8988T (cell line): ENCODE results near the gene ACACB.

Experiments used
- DNase-seq: peaks from one replicate; pipeline ENCODE4 v3.0.0; 2011

The ACACB gene

DNA sequence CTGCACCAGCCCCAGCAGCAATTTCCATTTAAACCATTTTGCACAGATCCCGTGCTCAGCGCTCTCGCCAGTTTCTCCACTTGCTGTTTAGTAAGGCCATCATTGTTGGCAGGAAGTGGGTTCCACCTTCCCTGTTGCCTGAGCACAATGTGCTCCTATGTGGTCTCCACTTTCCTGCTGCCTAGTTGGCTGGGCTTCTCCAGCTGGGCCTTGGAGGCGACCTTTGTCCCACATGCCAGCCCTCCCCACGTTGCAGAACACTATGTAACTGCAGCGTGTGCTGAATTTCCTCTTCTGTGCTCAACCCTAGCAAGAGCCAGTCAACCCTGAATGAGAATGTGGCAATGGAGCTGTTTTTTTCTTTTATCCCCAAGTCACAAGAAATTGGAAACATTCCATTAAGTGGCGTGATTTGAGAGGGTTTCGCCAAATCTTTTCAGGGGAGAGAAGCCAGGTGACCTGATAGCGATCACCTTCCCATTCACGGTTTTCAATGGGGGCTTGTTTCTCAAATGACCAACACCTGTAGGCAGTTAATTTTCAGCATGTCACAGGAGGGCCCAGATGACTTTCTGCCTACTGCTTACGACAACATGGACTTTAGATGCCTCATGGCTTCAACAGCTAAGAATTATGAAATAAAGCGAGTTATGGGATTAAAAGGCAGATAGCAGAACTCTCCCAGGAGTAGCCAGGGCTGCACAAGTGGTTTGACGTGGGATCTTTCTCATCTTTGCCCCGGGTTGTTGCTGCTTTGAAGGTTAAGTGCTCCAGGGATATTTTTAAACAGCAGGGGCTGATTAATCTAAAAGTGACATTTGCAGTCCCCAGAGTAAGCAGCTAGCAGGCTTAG is at the start of gene ACACB:
Gene ACACB, plus strand, starts transcription at position 830 of the 853 bp plus-strand sequence. CDS start 22,819 bp downstream, outside the sequence.
- DNase-seq: no peak

DNA sequence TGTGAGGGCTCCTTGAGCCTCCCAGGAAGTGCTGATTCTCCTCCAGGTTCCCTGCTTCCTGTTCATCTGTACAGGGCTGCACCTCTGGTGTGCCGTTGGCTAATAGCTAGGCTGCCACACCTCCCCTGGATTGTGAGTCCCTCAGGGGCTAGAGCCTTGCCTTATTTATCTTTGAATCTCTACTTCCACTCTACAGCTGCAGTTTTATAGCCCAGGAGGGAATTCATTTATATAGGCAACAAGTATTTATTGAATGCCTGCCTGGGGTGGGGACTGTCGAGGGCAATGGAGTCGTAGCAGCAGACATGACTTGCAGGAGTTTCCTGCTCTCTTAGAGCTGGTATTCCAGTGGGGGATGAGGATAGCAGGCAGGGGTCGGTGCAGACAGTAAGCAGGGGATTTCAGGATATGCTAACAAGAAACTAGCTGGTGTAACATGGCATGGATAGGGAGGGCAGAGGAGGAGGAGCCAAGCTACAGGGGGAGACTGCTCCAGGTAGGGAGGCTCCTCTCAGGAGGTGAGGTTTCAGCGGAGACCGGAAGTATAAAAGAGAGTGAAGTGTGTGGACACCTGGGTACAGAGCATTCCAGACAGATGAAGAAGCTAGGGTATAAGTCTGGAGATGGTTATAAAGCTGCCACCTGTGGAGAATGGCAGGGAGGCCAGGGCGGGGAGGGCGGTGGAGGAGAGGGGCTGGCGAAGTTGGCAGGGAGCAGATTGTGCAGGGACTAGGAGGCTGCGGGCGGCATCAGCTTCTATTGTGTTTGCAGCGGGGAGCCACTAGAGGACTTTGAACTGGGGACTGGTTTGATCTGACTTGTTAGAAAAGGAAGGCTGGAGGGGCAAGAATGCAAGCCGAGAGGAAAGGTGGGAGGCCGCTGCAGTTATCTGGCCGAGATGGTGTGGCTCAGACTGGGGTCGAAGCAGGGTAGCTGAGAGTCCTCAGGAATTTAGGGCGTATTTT is 46.8 kb upstream of the ACACB start:
- DNase-seq: no peak

DNA sequence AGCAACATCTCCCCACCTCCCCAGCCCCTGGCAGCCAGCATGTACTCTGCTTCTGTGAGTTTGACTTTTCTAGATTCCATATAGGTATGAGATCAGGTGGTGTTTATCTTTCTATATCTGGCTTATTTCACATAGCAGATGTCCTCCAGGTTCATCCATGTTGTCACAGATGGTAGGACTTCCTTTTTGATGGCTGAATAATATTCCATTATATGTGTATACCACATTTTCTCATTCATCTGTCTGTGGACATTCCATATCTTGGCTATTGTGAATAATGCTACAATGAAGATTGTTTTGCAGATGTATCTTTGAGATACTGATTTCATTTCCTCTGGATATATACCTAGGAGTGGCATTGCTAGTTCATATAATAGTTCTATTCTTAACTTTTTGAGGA is 41.5 kb upstream of the ACACB start:
- no peak for DNase-seq

DNA sequence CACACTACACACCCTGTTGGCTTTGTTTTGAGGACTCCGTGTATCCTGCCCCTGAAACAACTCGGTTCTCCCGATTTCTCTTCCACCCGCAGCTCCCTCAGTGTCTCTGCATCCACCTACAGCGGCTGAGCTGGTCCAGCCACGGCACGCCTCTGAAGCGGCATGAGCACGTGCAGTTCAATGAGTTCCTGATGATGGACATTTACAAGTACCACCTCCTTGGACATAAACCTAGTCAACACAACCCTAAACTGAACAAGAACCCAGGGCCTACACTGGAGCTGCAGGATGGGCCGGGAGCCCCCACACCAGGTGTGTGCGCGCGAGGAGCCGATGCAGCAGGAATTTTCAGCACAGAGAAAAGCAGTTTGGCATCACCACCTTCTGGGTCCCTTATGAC is 33.6 kb upstream of the ACACB start:
- DNase-seq: no peak

DNA sequence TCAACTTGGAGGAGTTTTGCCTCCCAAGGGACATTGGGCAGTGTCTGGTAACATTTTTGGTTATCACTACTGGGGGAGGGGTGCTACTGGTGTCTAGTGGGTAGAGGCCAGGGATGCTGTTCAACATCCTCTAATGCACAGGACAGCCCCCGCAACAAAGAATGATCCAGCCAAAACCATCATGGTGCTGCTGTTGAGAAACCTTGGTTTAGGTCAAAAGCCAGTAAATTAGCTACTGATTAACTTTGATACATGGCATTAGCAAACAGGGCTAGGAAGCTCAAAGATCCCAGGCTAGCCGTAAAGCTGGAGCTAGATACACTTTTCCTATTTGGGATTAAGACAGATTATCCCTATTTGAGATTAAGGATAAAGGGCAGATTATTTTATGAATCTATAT is 32.0 kb upstream of the ACACB start:
- DNase-seq: no peak

DNA sequence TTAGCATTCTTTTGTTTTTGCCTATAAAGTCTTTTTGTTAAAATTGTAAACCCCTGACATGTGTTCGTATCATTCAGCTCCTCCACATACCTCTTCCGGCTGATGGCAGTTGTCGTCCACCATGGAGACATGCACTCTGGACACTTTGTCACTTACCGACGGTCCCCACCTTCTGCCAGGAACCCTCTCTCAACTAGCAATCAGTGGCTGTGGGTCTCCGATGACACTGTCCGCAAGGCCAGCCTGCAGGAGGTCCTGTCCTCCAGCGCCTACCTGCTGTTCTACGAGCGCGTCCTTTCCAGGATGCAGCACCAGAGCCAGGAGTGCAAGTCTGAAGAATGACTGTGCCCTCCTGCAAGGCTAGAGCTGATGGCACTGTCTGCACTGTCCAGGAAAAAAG is 30.8 kb upstream of the ACACB start:
- no peak for DNase-seq

DNA sequence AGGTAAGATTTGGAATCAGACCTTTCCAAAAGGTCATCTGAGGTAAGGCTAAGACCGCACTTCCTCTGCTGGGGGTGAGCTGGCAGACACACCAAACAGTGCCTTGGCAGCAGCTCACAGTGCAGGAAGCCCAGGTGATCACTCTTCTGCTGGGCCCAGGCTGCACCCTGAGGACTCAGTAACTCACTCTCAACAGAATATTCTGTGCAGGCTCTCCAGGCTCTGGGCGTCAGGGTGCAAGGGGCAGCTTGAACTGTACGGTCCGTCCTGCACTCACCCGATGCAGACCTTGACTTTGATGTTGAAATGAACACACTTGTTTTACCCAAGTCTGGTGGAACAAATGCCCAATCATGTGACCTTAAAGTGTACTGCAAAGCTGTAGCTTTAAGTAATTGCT is 29.1 kb upstream of the ACACB start:
- DNase-seq: no peak

DNA sequence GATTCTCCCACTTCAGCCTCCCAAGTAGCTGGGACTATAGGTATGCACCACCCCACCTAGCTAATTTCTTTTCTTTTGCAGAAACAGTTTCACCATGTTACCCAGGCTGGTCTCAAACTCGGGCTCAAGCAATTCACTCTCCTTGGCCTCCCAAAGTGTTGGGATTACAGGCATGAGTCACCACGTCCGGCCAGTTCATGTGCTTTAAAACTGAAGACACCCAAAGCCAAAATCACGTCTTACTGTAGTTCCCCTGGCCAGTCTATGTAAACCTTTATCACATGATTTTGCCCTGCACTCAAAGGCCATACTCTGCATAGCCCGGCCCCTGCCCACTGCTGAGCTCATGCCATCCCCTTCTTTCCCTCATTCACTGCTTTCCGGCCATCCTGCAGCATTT is 27.6 kb upstream of the ACACB start:
- DNase-seq: no peak

DNA sequence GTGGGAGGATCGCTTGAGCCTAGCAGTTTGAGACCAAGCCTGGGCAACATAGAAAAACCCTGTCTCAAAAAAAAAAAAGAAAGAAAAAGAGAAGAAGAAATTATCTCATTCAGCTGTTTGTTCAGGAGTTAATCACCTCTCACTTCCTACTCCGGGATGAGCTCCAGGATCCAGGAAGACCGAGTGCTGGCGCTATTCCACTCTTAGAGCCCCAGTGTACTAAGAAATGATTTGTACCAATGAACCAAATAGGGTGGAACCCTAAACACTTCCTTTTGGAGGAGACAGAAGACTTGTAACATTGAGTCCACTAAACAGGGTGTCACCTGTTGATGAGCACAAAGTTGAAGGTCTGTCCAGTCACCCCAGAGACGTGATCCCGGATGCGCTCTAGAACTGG is 26.7 kb upstream of the ACACB start:
- no peak for DNase-seq

DNA sequence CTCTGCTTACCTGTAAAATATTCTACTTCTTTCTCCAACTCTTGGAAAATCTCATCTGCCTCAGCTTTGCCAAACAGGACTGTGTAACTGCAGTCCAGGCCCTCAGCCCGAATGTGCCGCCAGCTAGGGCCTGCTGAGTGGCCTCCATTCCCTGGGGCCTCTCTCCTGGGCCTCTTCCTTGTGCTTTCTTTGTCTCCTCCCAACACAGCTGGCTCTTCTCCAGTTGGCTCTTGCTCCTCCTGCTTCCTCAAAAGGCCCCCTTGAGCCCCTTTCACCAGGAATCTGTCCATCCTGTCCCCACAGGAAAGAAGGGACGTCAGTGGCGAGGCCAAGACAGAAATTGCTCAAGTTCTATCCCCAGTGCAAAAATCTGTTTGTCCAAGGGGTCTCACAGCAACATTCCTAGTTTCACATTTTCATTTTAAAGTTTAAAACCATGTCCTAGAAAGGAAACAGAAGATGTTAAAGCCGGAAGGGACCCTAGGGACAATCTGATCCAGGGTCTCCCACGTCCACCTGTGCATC is 23.8 kb upstream of the ACACB start:
- DNase-seq: no peak

DNA sequence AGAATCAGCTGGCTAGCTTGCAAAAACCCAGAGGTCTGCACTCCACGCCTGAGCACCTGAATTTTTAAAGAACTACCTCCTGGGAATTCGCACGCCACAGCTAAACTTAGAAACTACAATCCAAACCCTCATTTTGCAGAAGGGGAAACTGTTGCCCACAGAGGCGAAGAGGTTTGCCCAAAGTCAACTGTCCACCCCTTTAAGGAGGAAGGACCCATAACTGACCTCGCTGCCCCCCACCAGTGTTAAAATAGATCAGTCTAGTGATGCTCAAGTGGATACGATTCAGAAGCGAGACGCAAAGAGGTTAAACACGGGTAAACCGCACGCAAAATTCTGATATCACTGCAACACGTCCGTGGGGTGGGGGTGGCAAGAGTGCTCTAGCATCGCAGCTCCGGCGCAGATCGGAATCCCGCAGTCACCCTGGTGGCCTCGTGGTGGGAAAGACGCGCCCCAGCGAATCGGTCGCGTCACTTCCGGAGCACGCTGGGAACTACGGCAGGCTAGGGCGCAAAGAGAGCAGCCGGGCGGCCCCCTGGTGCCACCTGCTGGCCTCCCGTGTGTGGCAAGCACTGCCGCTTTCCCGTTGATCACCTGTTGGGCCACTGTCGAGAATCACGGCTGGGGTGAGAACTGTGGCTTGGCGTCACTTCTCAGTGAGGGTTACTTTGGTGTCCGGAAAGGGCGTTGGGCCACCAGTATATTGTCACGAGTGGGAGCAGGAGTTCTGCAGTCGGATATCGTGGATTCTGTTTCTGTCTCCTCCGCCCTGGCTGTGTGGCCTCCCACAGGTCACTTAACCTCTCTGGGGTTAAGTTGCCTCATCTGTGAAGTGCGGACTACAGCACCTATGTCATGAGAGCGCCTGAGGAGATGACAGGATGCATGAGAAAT is 23.1 kb upstream of the ACACB start, which contains the start of gene ALKBH2:
Gene ALKBH2, minus strand, starts transcription at position 451 of the 897 bp plus-strand sequence. CDS start 686 bp downstream, outside the sequence.
- peak; percentile 82 for DNase-seq

DNA sequence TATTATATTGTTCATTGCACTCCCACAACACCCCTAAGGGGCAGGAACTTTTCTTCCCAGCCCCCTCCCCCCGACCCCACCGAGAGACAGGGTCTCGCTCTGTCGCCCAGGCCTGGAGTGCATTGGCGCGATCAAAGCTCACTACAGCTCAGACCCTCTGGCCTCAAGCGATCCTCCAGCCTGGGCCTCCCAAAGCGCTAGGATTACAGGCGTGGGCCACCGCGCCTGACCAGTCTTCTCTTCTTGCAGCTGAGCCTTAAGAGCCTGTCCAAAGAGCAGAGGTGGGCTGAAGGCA is 19.3 kb upstream of the ACACB start:
- DNase-seq: no peak

DNA sequence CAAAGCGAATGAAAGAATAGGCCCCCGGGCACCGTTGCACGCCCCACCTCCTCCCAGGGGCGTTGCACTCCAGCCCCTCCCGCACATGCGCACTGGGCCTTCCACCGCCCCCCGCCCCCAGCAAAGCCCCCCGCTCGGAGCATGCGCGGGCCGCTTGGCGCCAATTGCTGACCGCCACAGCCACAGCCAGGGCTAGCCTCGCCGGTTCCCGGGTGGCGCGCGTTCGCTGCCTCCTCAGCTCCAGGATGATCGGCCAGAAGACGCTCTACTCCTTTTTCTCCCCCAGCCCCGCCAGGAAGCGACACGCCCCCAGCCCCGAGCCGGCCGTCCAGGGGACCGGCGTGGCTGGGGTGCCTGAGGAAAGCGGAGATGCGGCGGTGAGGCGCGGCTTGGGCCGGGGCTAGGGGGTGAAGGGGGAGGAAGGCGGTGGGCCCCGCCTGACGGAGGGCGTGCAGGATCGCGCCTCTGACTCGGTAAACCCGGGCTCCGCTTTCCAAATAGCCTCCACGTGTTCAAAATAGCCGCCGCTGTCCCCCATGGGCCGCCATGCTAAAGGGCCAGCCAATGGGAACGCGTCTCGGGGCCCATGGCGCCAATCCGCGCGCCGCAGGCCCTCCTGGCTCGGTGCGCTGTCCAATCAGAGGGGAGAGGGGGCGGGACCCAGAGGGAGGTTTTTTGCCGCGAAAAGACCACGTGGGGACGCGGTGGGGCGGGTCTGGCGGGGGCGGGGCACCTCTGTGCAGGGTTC is 18.8 kb upstream of the ACACB start, which contains the start of gene UNG:
Gene UNG, plus strand, starts transcription at position 163 of the 748 bp plus-strand sequence. Its CDS starts 83 bp downstream, at position 246.
- peak; percentile 85 for DNase-seq

DNA sequence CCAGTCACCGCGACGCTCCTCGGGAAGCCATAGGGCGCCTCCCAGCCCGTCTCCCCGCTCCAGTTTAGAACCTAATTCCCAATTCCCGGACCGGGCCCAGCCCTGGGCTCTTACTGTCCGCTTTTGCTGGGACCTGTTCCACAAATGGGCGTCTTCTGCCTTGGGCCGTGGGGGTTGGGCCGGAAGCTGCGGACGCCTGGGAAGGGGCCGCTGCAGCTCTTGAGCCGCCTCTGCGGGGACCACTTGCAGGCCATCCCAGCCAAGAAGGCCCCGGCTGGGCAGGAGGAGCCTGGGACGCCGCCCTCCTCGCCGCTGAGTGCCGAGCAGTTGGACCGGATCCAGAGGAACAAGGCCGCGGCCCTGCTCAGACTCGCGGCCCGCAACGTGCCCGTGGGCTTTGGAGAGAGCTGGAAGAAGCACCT is 18.2 kb upstream of the ACACB start:
- no peak for DNase-seq

DNA sequence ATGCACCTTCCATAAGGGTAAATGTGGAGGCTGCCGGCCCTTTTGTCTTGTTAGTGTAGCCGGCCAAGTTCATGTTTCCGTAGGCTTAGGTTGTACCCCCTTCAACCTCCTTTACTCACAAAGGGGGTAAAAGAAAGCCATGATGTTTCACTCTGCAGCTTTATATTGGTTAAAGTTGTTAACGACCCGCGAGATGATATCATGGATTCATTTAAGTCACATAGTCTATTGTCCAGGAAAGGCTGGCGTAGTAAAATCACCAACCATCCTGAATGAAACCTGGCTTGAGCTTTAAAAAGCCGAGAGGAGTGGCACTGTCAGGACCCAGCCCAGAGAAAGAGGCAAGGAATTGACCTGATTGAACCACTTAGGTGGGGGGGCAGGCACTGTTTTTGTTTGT is 17.7 kb upstream of the ACACB start:
- no peak for DNase-seq

DNA sequence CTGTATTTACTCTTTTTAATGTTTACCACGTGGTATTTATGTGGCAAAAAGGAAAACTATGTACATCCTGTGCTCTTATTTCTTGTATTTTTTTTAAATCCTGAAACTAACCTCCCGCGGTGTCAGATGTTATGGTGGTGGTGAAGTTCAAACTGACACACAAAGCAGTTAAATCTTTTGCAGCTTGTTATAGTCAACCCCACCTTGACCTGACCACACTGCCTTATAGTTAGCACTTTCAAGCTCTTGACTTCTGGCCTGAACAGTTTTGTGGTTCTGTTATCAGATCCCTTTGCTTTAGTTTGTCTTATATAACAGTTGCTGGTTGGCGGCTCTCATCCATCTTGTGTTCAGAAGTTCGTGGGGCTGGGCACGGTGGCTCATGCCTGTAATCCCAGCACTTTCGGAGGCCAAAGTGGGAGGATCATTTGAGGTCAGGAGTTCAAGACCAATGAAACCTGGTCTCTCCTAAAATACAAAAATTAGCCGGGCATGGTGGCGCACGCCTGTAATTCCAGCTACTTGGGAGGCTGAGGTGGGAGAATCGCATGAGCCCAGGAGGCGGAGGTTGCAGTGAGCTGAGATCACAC is 16.9 kb upstream of the ACACB start:
- no peak for DNase-seq

DNA sequence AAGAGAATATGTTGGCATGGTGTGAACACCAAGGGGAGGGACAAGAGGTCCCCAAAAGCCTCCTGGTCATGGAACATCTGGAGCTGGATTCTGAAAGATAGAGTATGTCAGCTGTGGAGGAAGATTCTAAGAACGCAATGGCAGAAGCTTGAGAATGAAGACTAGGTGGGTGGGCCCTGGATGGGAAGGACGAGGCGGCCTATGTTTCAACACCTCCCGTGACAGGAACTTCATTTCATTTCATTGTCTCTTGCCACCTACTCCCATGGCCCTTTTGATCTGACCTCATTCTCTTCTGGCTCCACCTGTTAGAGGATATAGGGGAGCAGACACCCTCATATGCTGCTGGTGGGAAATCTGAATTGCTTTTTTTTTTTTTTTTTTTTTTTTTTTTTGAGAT is 15.6 kb upstream of the ACACB start:
- no peak for DNase-seq

DNA sequence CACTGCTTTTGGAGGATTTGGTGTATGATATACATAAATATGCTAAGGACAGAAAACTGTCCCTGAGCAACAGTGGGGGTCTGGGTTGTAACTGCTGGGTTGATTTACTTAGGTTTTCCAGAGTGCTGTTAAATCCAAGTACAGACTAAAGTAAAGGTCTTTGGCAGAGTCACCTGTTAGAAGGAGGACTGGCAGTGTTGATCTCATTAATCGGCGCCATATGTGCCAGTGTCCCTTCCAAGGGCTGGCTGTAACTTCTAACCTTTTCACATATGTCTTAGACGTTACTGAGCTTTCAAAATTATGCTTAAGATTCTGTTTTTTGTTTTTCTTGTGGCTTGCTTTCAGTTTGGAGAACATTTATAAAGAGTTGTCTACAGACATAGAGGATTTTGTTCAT is 13.9 kb upstream of the ACACB start:
- no peak for DNase-seq

DNA sequence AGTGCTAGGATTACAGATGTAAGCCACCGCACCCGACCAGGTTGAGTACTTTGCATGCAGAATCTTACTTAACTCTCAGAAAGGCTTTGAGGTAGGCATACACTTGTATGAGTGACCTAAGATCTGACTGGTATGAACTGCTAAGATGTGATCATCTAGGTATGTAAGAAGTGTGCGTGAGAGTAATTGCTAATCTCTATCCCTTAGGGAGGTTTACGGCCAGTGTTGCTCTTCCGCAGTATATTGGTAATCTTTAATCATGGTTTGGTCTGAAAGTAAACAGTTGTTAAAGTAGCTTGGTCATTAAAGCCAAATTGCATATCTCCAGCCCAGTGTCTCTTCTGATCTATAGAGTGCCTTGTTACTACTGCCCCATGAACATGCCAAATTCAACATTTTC is 11.2 kb upstream of the ACACB start:
- DNase-seq: no peak

DNA sequence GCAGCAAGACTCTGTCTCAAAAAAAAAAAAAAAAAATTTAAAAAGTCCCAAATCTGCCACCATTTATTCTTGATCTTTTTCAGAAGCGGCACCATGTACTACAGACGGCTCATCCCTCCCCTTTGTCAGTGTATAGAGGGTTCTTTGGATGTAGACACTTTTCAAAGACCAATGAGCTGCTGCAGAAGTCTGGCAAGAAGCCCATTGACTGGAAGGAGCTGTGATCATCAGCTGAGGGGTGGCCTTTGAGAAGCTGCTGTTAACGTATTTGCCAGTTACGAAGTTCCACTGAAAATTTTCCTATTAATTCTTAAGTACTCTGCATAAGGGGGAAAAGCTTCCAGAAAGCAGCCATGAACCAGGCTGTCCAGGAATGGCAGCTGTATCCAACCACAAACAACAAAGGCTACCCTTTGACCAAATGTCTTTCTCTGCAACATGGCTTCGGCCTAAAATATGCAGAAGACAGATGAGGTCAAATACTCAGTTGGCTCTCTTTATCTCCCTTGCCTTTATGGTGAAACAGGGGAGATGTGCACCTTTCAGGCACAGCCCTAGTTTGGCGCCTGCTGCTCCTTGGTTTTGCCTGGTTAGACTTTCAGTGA is 6.5 kb upstream of the ACACB start:
- no peak for DNase-seq

DNA sequence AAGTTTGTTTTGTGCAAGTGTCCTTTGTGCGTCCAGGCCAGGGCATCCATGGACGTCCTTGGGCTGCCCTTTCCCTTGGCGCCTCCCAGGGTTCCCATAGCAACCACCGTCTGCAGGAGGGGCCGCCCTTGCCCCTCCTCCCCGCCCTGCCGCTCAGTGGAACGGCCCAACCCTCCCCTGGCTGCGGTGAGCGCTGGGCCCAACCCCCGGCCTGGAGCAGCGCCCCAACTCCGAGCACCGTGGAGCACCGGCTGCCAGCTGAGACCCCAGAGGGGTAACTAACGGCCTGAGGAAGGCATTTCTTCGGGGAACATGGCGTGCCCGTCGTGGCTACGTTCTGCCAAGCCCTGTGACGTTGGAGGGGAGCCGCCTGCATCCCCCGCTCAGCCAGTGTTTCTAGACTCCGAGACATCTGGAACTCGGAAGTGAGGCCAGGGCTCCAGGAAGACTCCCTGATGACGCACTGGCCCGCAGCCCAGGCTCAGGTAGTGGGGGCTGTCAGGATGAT is 5.3 kb upstream of the ACACB start:
- peak; percentile 51 for DNase-seq
